OCI-LY1 (cell line): ENCODE data around the gene GPR180.

Experiments
- H2AFZ ChIP-seq: fragments of 200-600 bp; sonication (generic), shearing (Covaris generic); 2 replicates; pipeline ENCODE4 v1.6.0; 2014; ENCODE audit warnings: antibody characterized with exemption, mild to moderate bottlenecking, low read length
- H3F3A ChIP-seq: fragments of 200-600 bp; sonication (generic), shearing (Covaris generic); 2 replicates; pipeline ENCODE4 v1.6.0; 2014; ENCODE audit warnings: mild to moderate bottlenecking, antibody characterized with exemption, low read length, moderate library complexity; ENCODE audit not compliant: insufficient read depth
- H3K27ac ChIP-seq: fragments of 200-600 bp; sonication (generic); 2 replicates; pipeline ENCODE4 v1.5.1; 2014; ENCODE audit warnings: low read length, mixed run types, mild to moderate bottlenecking, low read depth; ENCODE audit not compliant: poor library complexity, severe bottlenecking
- H3K27me3 ChIP-seq: fragments of 200-600 bp; sonication (generic); 2 replicates; pipeline ENCODE4 v1.6.0; 2014; ENCODE audit warnings: antibody characterized with exemption, mild to moderate bottlenecking, low read length, moderate library complexity; ENCODE audit not compliant: insufficient read depth
- H3K36me3 ChIP-seq: fragments of 200-600 bp; sonication (generic); 2 replicates; pipeline ENCODE4 v1.6.1; 2014; ENCODE audit warnings: mild to moderate bottlenecking, antibody characterized with exemption, low read length, moderate library complexity, mixed read lengths; ENCODE audit not compliant: insufficient read depth
- H3K4me1 ChIP-seq: fragments of 200-600 bp; sonication (generic); 2 replicates; pipeline ENCODE4 v1.5.1; 2014; ENCODE audit warnings: mild to moderate bottlenecking, low read length, moderate library complexity; ENCODE audit not compliant: insufficient read depth, severe bottlenecking
- H3K4me2 ChIP-seq: fragments of 200-600 bp; sonication (generic), shearing (Covaris generic); 2 replicates; pipeline ENCODE4 v1.6.1; 2014; ENCODE audit warnings: low read length
- H3K4me3 ChIP-seq: fragments of 200-600 bp; sonication (generic); 2 replicates; pipeline ENCODE4 v1.5.1; 2014; ENCODE audit warnings: low read length, low read depth, mild to moderate bottlenecking, mixed read lengths; ENCODE audit not compliant: poor library complexity, severe bottlenecking
- H3K79me2 ChIP-seq: fragments of 200-600 bp; shearing (Covaris generic); 2 replicates; pipeline ENCODE4 v1.6.1; 2016; ENCODE audit warnings: mixed run types, low read length, mixed read lengths; ENCODE audit not compliant: insufficient read depth
- H3K9ac ChIP-seq: fragments of 200-600 bp; sonication (generic), shearing (Covaris generic); 2 replicates; pipeline ENCODE4 v1.6.1; 2014; ENCODE audit warnings: mild to moderate bottlenecking, low read length, mixed read lengths
- H3K9me2 ChIP-seq: fragments of 200-600 bp; sonication (generic), shearing (Covaris generic); 2 replicates; pipeline ENCODE4 v1.6.1; 2014; ENCODE audit warnings: low read depth, mild to moderate bottlenecking, low read length, mixed read lengths
- H3K9me3 ChIP-seq: fragments of 200-600 bp; shearing (Covaris generic); 2 replicates; pipeline ENCODE4 v1.6.1; 2014; ENCODE audit warnings: low read length, mixed read lengths
- H4K20me1 ChIP-seq: fragments of 200-600 bp; sonication (generic), shearing (Covaris generic); 2 replicates; pipeline ENCODE4 v1.6.0; 2016; ENCODE audit warnings: mild to moderate bottlenecking, low read length; ENCODE audit not compliant: insufficient read depth
- CTCF ChIP-seq: fragments of 200-600 bp; sonication (generic), shearing (Covaris generic); IDR thresholded peaks from 2 replicates; pipeline ENCODE4 v1.5.1; 2017; ENCODE audit warnings: mild to moderate bottlenecking, antibody characterized with exemption, low read length, moderate library complexity, mixed read lengths
- EZH2 ChIP-seq: fragments of 200-600 bp; sonication (generic), shearing (Covaris generic); IDR thresholded peaks from 2 replicates; pipeline ENCODE4 v1.8.0; 2017; ENCODE audit warnings: borderline replicate concordance, mixed run types, mild to moderate bottlenecking, antibody characterized with exemption, low read length, moderate library complexity, mixed read lengths

Gene GPR180

GRCh38 chr13:94622344-94622743 is 20.7 kb downstream of the GPR180 start:
- no peak for TF ChIP-seq EZH2
- no peak for TF ChIP-seq CTCF
- Histone ChIP-seq H3K4me2 (no peak overlapping the region), H3K9me2 (no peaks in the 10 kb centered on the region), H3K9ac (no peak overlapping the region), H3F3A (no peaks in the 10 kb centered on the region), H3K9me3 (no peaks in the 10 kb centered on the region), H2AFZ (no peak overlapping the region), H3K4me1 (no peaks in the 10 kb centered on the region), H3K36me3 (peaks cover 60% of the 10 kb centered on the region), H3K27ac (no peak overlapping the region), H3K27me3 (no peaks in the 10 kb centered on the region), H3K4me3 (no peak overlapping the region), H3K79me2 (no peaks in the 10 kb centered on the region), H4K20me1 (no peaks in the 10 kb centered on the region)

- H2AFZ ChIP-seq = no peak overlapping the region
- H3K4me1 ChIP-seq = no peaks in the 10 kb centered on the region
- TF ChIP-seq CTCF = no peak
- TF ChIP-seq EZH2 = no peak
- no peak overlapping the region for H3K4me3 ChIP-seq
- H3K79me2 ChIP-seq = no peaks in the 10 kb centered on the region
- H3K9me3 ChIP-seq = no peaks in the 10 kb centered on the region
- no peaks in the 10 kb centered on the region for H4K20me1 ChIP-seq
- H3F3A ChIP-seq = no peaks in the 10 kb centered on the region
- H3K27ac ChIP-seq = no peak overlapping the region
- H3K9ac ChIP-seq = no peak overlapping the region
- H3K36me3 ChIP-seq = peaks cover 65% of the 10 kb centered on the region
- no peak overlapping the region for H3K4me2 ChIP-seq
- H3K9me2 ChIP-seq = no peaks in the 10 kb centered on the region
- H3K27me3 ChIP-seq = no peaks in the 10 kb centered on the region
These were observed 21.7 kb downstream of the GPR180 start for GRCh38 chr13:94623316-94623715.

- Histone ChIP-seq H3K4me2 (no peak overlapping the region), H3K79me2 (no peaks in the 10 kb centered on the region), H3K9me3 (no peaks in the 10 kb centered on the region), H3F3A (no peaks in the 10 kb centered on the region), H3K9ac (no peak overlapping the region), H3K27me3 (no peaks in the 10 kb centered on the region), H3K4me1 (no peaks in the 10 kb centered on the region), H2AFZ (no peak overlapping the region), H3K27ac (no peak overlapping the region), H3K36me3 (peaks cover 32% of the 10 kb centered on the region; the same call in 1 of the 2 replicates), H4K20me1 (no peaks in the 10 kb centered on the region), H3K4me3 (no peak overlapping the region), H3K9me2 (no peaks in the 10 kb centered on the region)
- TF ChIP-seq EZH2 = no peak
- no peak for TF ChIP-seq CTCF
These were observed 29.2 kb downstream of the GPR180 start for GRCh38 chr13:94630858-94631257.
